ENCODE data around the gene VSTM2L.

The VSTM2L gene

DNA sequence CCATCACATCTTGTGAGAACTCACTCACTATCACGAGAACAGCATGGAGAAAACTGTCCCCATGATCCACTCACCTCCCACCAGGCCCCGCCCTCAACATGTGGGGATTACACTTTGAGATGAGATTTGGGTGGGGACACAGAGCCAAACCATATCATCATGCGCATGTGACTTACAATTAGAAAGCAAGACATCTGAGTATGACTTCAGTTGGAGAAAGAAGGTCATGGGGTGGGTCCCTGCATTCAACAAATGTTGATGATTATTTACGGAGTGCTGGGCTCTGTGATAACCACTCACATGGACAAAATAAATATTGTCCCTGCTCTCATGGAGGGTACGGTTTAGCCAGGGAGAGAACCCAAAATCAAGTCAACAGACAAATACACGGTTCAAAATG, 37.9 kb downstream of the VSTM2L start:
- Histone ChIP-seq H3K79me2 (ENCODE audit: control insufficient read depth, insufficient read depth, low read length, poor library complexity) (no peaks in the 10 kb centered on the region), H3K14ac (ENCODE audit: low read length) (no peak overlapping the region), H3K23ac (ENCODE audit: low read length) (no peak overlapping the region), H3K4me3 (ENCODE audit: low read depth, low read length) (no peak overlapping the region), H3K4me1 (ENCODE audit: control insufficient read depth in 1 of 2, insufficient read depth in 2 of 2, low read length in 2 of 2) (no peaks in the 10 kb centered on the region), H3K79me1 (ENCODE audit: low read length) (no peaks in the 10 kb centered on the region), H3K9ac (ENCODE audit: low read length) (no peak overlapping the region), H3K36me3 (ENCODE audit: control insufficient read depth in 1 of 2, insufficient read depth in 2 of 2, low read length in 2 of 2) (no peaks in the 10 kb centered on the region), H3K18ac (ENCODE audit: low read length) (no peak overlapping the region), H2BK12ac (ENCODE audit: low read length) (no peak overlapping the region), H4K12ac (ENCODE audit: low read depth, low read length) (no peak overlapping the region), H2AK5ac (ENCODE audit: low read length) (no peak overlapping the region), H2BK5ac (ENCODE audit: low read depth, low read length, poor library complexity) (no peak overlapping the region), H3K4ac (ENCODE audit: low read depth, low read length) (no peak overlapping the region), H3K27me3 (ENCODE audit: insufficient read depth, low read length) (no peaks in the 10 kb centered on the region), H3K27ac (ENCODE audit: low read depth, low read length) (no peak overlapping the region), H4K8ac (ENCODE audit: low read depth, low read length) (no peak overlapping the region), H2BK120ac (ENCODE audit: insufficient read depth, low read length, poor library complexity) (no peak overlapping the region), H2AFZ (ENCODE audit: insufficient read depth, low read length, poor library complexity) (no peak overlapping the region), H3K9me3 (ENCODE audit: insufficient read depth, low read depth, low read length) (peaks cover 3% of the 10 kb centered on the region), H3K4me2 (ENCODE audit: low read length) (no peak overlapping the region), H4K91ac (ENCODE audit: low read depth, low read length) (no peak overlapping the region)
- WGBS (ENCODE audit: extremely low coverage, insufficient coverage, insufficient read length), result no CpG with 5 or more reads among the region's 6 CpGs
- DNase-seq, result no peak

DNA sequence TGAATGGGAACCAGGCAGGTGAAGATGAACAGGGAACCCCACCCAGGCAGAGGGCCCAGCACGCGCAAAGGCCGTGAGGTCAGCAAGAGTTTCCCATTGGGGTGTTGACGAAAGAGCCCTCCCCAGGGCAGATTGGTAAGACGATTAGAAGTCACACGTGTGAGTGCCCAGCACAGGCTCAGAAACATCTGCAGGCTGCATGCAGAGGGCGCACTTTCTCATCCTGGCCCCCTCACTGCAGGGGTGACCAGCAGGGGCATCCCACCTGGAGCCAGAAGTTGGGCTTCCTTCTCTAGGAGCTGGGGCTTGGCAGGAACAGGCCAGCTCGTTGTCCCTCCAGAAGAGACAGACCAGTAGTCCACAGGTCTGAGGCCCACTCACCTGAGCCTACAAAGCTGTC, 38.4 kb downstream of the VSTM2L start:
- Histone ChIP-seq H2AFZ (ENCODE audit: insufficient read depth, low read length, poor library complexity) (no peak overlapping the region), H3K36me3 (ENCODE audit: control insufficient read depth in 1 of 2, insufficient read depth in 2 of 2, low read length in 2 of 2) (no peaks in the 10 kb centered on the region), H3K4ac (ENCODE audit: low read depth, low read length) (no peak overlapping the region), H4K8ac (ENCODE audit: low read depth, low read length) (no peak overlapping the region), H2BK12ac (ENCODE audit: low read length) (no peak overlapping the region), H3K4me2 (ENCODE audit: low read length) (no peak overlapping the region), H3K9ac (ENCODE audit: low read length) (no peak overlapping the region), H3K79me2 (ENCODE audit: control insufficient read depth, insufficient read depth, low read length, poor library complexity) (no peaks in the 10 kb centered on the region), H2BK5ac (ENCODE audit: low read depth, low read length, poor library complexity) (no peak overlapping the region), H3K14ac (ENCODE audit: low read length) (no peak overlapping the region), H3K27ac (ENCODE audit: low read depth, low read length) (no peak overlapping the region), H3K27me3 (ENCODE audit: insufficient read depth, low read length) (no peaks in the 10 kb centered on the region), H3K23ac (ENCODE audit: low read length) (no peak overlapping the region), H3K4me1 (ENCODE audit: control insufficient read depth in 1 of 2, insufficient read depth in 2 of 2, low read length in 2 of 2) (no peaks in the 10 kb centered on the region), H4K91ac (ENCODE audit: low read depth, low read length) (no peak overlapping the region), H3K4me3 (ENCODE audit: low read depth, low read length) (no peak overlapping the region), H3K79me1 (ENCODE audit: low read length) (no peaks in the 10 kb centered on the region), H2BK120ac (ENCODE audit: insufficient read depth, low read length, poor library complexity) (no peak overlapping the region), H4K12ac (ENCODE audit: low read depth, low read length) (no peak overlapping the region), H3K18ac (ENCODE audit: low read length) (no peak overlapping the region), H2AK5ac (ENCODE audit: low read length) (no peak overlapping the region), H3K9me3 (ENCODE audit: insufficient read depth, low read depth, low read length) (peaks cover 3% of the 10 kb centered on the region)
- WGBS (ENCODE audit: extremely low coverage, insufficient coverage, insufficient read length), result no CpG with 5 or more reads among the region's 8 CpGs
- DNase-seq, result no peak

DNA sequence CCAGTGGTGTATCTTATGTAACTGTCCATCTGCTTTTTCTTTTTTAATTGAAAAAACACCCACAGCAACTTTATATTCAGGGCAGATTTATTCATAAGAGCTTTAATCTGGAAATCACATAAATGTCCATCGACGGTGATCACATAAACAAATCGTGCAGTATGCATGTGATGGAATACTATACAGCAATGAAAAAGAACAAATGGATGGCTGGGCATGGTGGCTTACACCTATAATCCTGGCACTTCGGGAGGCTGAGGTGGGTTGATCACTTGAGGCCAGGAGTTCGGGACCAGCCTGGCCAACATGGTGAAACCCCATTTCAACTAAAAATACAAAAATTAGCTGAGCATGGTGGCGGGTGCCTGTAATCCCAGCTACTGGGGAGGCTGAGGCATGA, 39.1 kb downstream of the VSTM2L start:
- no peak overlapping the region for H3K18ac ChIP-seq (ENCODE audit: low read length)
- no peak overlapping the region for H3K4me2 ChIP-seq (ENCODE audit: low read length)
- H3K4me3 ChIP-seq (ENCODE audit: low read depth, low read length), result no peak overlapping the region
- H3K79me2 ChIP-seq (ENCODE audit: control insufficient read depth, insufficient read depth, low read length, poor library complexity), result no peaks in the 10 kb centered on the region
- DNase-seq, result no peak
- no peak overlapping the region for H2BK5ac ChIP-seq (ENCODE audit: low read depth, low read length, poor library complexity)
- H3K9me3 ChIP-seq (ENCODE audit: insufficient read depth, low read depth, low read length), result peaks cover 3% of the 10 kb centered on the region
- H2AFZ ChIP-seq (ENCODE audit: insufficient read depth, low read length, poor library complexity), result no peak overlapping the region
- H4K12ac ChIP-seq (ENCODE audit: low read depth, low read length), result no peak overlapping the region
- no peak overlapping the region for H4K8ac ChIP-seq (ENCODE audit: low read depth, low read length)
- H3K9ac ChIP-seq (ENCODE audit: low read length), result no peak overlapping the region
- H3K23ac ChIP-seq (ENCODE audit: low read length), result no peak overlapping the region
- no peak overlapping the region for H3K27ac ChIP-seq (ENCODE audit: low read depth, low read length)
- WGBS (ENCODE audit: extremely low coverage, insufficient coverage, insufficient read length), result no CpG with 5 or more reads among the region's 6 CpGs
- no peak overlapping the region for H2BK12ac ChIP-seq (ENCODE audit: low read length)
- no peak overlapping the region for H2AK5ac ChIP-seq (ENCODE audit: low read length)
- H3K4ac ChIP-seq (ENCODE audit: low read depth, low read length), result no peak overlapping the region
- no peaks in the 10 kb centered on the region for H3K27me3 ChIP-seq (ENCODE audit: insufficient read depth, low read length)
- H3K36me3 ChIP-seq (ENCODE audit: control insufficient read depth in 1 of 2, insufficient read depth in 2 of 2, low read length in 2 of 2), result no peaks in the 10 kb centered on the region
- H3K4me1 ChIP-seq (ENCODE audit: control insufficient read depth in 1 of 2, insufficient read depth in 2 of 2, low read length in 2 of 2), result no peaks in the 10 kb centered on the region
- no peaks in the 10 kb centered on the region for H3K79me1 ChIP-seq (ENCODE audit: low read length)
- no peak overlapping the region for H2BK120ac ChIP-seq (ENCODE audit: insufficient read depth, low read length, poor library complexity)
- no peak overlapping the region for H4K91ac ChIP-seq (ENCODE audit: low read depth, low read length)
- H3K14ac ChIP-seq (ENCODE audit: low read length), result no peak overlapping the region

DNA sequence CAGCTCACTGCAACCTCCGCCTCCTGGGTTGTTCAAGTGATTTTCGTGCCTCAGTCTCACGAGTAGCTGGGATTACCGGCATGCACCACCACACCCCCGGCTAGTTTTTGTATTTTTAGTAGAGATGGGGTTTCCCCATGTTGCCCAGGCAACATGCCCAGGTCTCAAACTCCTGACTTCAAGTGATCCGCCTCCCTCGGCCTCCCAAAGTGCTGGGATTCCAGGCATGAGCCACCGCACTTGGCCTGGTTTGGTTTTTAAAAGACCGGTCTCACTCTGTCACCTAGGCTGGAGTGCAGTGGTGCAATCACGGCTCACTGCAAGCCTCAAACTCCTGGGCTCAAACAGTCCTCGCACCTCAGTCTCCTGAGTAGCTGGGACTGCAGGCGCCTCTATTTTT, 40.1 kb downstream of the VSTM2L start:
- H3K14ac ChIP-seq (ENCODE audit: low read length), result no peak overlapping the region
- H4K8ac ChIP-seq (ENCODE audit: low read depth, low read length), result no peak overlapping the region
- no peaks in the 10 kb centered on the region for H3K79me2 ChIP-seq (ENCODE audit: control insufficient read depth, insufficient read depth, low read length, poor library complexity)
- peak in 1 of 2 donors; percentile 23 for DNase-seq
- H3K79me1 ChIP-seq (ENCODE audit: low read length), result no peaks in the 10 kb centered on the region
- H3K4ac ChIP-seq (ENCODE audit: low read depth, low read length), result no peak overlapping the region
- H2BK5ac ChIP-seq (ENCODE audit: low read depth, low read length, poor library complexity), result no peak overlapping the region
- no CpG with 5 or more reads among the region's 12 CpGs for WGBS (ENCODE audit: extremely low coverage, insufficient coverage, insufficient read length)
- no peak overlapping the region for H4K91ac ChIP-seq (ENCODE audit: low read depth, low read length)
- no peak overlapping the region for H2BK120ac ChIP-seq (ENCODE audit: insufficient read depth, low read length, poor library complexity)
- peaks cover 3% of the 10 kb centered on the region for H3K9me3 ChIP-seq (ENCODE audit: insufficient read depth, low read depth, low read length)
- H3K36me3 ChIP-seq (ENCODE audit: control insufficient read depth in 1 of 2, insufficient read depth in 2 of 2, low read length in 2 of 2), result no peaks in the 10 kb centered on the region
- no peaks in the 10 kb centered on the region for H3K4me1 ChIP-seq (ENCODE audit: control insufficient read depth in 1 of 2, insufficient read depth in 2 of 2, low read length in 2 of 2)
- H3K27me3 ChIP-seq (ENCODE audit: insufficient read depth, low read length), result no peaks in the 10 kb centered on the region
- H2BK12ac ChIP-seq (ENCODE audit: low read length), result no peak overlapping the region
- no peak overlapping the region for H3K4me3 ChIP-seq (ENCODE audit: low read depth, low read length)
- no peak overlapping the region for H4K12ac ChIP-seq (ENCODE audit: low read depth, low read length)
- H3K27ac ChIP-seq (ENCODE audit: low read depth, low read length), result no peak overlapping the region
- H3K18ac ChIP-seq (ENCODE audit: low read length), result no peak overlapping the region
- no peak overlapping the region for H2AK5ac ChIP-seq (ENCODE audit: low read length)
- no peak overlapping the region for H2AFZ ChIP-seq (ENCODE audit: insufficient read depth, low read length, poor library complexity)
- no peak overlapping the region for H3K4me2 ChIP-seq (ENCODE audit: low read length)
- no peak overlapping the region for H3K23ac ChIP-seq (ENCODE audit: low read length)
- no peak overlapping the region for H3K9ac ChIP-seq (ENCODE audit: low read length)
